CD14-positive monocyte (primary cell): Measurements from ENCODE around the gene PRSS27. TPM values are rescaled to one million over a fixed set of nuclear protein-coding genes. Genes with fewer than 3 reads are reported as not detected.

Experiments used
- DNase-seq, 3 donors: peaks; one replicate each; pipeline ENCODE4 v3.0.0-alpha.2; 2011 to 2022
- H2AFZ ChIP-seq: 2 replicates; pipeline ENCODE4 v1.6.0; 2012; ENCODE audit warnings: mild to moderate bottlenecking, low read depth, low read length, inconsistent platforms; ENCODE audit not compliant: insufficient read depth, poor library complexity, severe bottlenecking
- H3K27ac ChIP-seq, 2 donors: 1 replicate in 1 of 2; 2 replicates in 1 of 2; pipeline ENCODE4 v1.5.1; 2012 to 2013; ENCODE audit warnings: low read length in 2 of 2, control low read depth in 1 of 2, inconsistent platforms in 1 of 2, low read depth in 1 of 2, mild to moderate bottlenecking in 1 of 2
- H3K27me3 ChIP-seq, 2 donors: one replicate each; pipeline versions ENCODE4 v1.6.0 to v1.6.1; 2011 to 2013; ENCODE audit warnings: low read length in 2 of 2; ENCODE audit not compliant: control insufficient read depth in 2 of 2, insufficient read depth in 2 of 2
- H3K36me3 ChIP-seq, 2 donors: replicated peaks in 1 of 2; 1 replicate in 1 of 2; 2 replicates in 1 of 2; pipeline versions ENCODE4 v1.5.1 to v1.6.1; 2012 to 2013; ENCODE audit warnings: low read length in 2 of 2, control low read depth in 1 of 2, inconsistent platforms in 1 of 2, mild to moderate bottlenecking in 1 of 2; ENCODE audit not compliant: insufficient read depth in 2 of 2, control insufficient read depth in 1 of 2
- H3K4me1 ChIP-seq, 2 donors: 1 replicate in 1 of 2; 2 replicates in 1 of 2; pipeline versions ENCODE4 v1.5.1 to v1.6.1; 2012 to 2013; ENCODE audit warnings: low read length in 2 of 2, control low read depth in 1 of 2, inconsistent platforms in 1 of 2, mild to moderate bottlenecking in 1 of 2, moderate library complexity in 1 of 2; ENCODE audit not compliant: insufficient read depth in 2 of 2, control insufficient read depth in 1 of 2
- H3K4me2 ChIP-seq: replicated peaks from 2 replicates; pipeline ENCODE3; 2012; ENCODE audit warnings: low read length, moderate library complexity, mild to moderate bottlenecking; ENCODE audit not compliant: poor library complexity, severe bottlenecking; ENCODE audit errors: extremely low read depth
- H3K4me3 ChIP-seq, 3 experiments: fragments of 200-600 bp in 1 of 3; sonication (generic) in 1 of 3; replicated peaks in 1 of 3; 1 replicate in 2 of 3; 2 replicates in 1 of 3; pipeline ENCODE4 v1.5.1; 2011 to 2013; ENCODE audit warnings: low read length in 3 of 3, mild to moderate bottlenecking in 3 of 3, control low read depth in 2 of 3, low read depth in 2 of 3, inconsistent platforms in 1 of 3, moderate library complexity in 1 of 3
- H3K79me2 ChIP-seq: 2 replicates; pipeline ENCODE4 v1.6.0; 2012; ENCODE audit warnings: mild to moderate bottlenecking, control low read depth, inconsistent platforms, low read length, moderate library complexity; ENCODE audit not compliant: insufficient read depth
- H3K9ac ChIP-seq: 2 replicates; pipeline ENCODE4 v1.6.0; 2017; ENCODE audit warnings: low read length, mild to moderate bottlenecking; ENCODE audit not compliant: insufficient read depth, poor library complexity, severe bottlenecking
- H3K9me3 ChIP-seq, 2 donors: replicated peaks in 1 of 2; 1 replicate in 1 of 2; 2 replicates in 1 of 2; pipeline versions ENCODE4 v1.5.1 to v1.6.1; 2012 to 2013; ENCODE audit warnings: low read length in 2 of 2, control low read depth in 1 of 2; ENCODE audit not compliant: control insufficient read depth in 1 of 2, insufficient read depth in 1 of 2
- H4K20me1 ChIP-seq: 2 replicates; pipeline ENCODE4 v1.6.0; 2012; ENCODE audit warnings: mild to moderate bottlenecking, low read length, control low read depth, moderate library complexity; ENCODE audit not compliant: insufficient read depth
- H3K27ac Mint-ChIP-seq, 7 donors: one replicate each; pipeline ENCODE4 v1.8.0; 2020; ENCODE audit warnings: mild to moderate bottlenecking in 7 of 7, mixed read lengths in 7 of 7, moderate library complexity in 6 of 7, inconsistent platforms in 2 of 7
- H3K27me3 Mint-ChIP-seq, 3 donors: one replicate each; pipeline ENCODE4 v1.8.0; 2021 to 2022; ENCODE audit warnings: low read depth in 3 of 3, mild to moderate bottlenecking in 3 of 3, mixed read lengths in 3 of 3, moderate library complexity in 3 of 3, inconsistent platforms in 1 of 3
- H3K36me3 Mint-ChIP-seq, 2 donors: one replicate each; pipeline ENCODE4 v1.8.0; 2020; ENCODE audit warnings: mixed read lengths in 2 of 2, inconsistent platforms in 1 of 2, mild to moderate bottlenecking in 1 of 2
- H3K4me1 Mint-ChIP-seq: one replicate; pipeline ENCODE4 v1.8.0; 2020; ENCODE audit warnings: mild to moderate bottlenecking, mixed read lengths
- H3K4me3 Mint-ChIP-seq, 2 donors: one replicate each; pipeline ENCODE4 v1.8.0; 2020; ENCODE audit warnings: mild to moderate bottlenecking in 2 of 2, mixed read lengths in 2 of 2, moderate library complexity in 1 of 2
- H3K9me3 Mint-ChIP-seq, 7 donors: one replicate each; pipeline ENCODE4 v1.8.0; 2020 to 2022; ENCODE audit warnings: mixed read lengths in 7 of 7, mild to moderate bottlenecking in 6 of 7, moderate library complexity in 6 of 7, inconsistent platforms in 2 of 7
- WGBS: methylation state at CpG from one replicate; pipeline ENCODE4 v1.1.5; 2013; ENCODE audit warnings: missing lambda C conversion rate; ENCODE audit not compliant: insufficient coverage; 5-methylcytosine and 5-hydroxymethylcytosine counted together
- intact Hi-C, 2 donors: fragments of 100-400 bp; cut with micrococcal nuclease; formaldehyde crosslinking; loops; one replicate each; pipeline versions ENCODE4 v1.15.0 to v1.15.1; 2023
- polyA plus RNA-seq, 3 donors: library from polyadenylated mRNA; depleted of rRNA in 1 of 3; unstranded in 2 of 3; stranded (reverse) in 1 of 3; fragments of 300-500 nt in 2 of 3; fragments of >200 nt in 1 of 3; fragmentation: Illumina TruSeq in 2 of 3; gene quantifications; 1 replicate in 2 of 3; 2 replicates in 1 of 3; pipeline ENCODE4 v1.2.3, GENCODE V29; 2012 to 2021
- TF ChIP-seq, protein P1 (sequence below): fragments of 200-600 bp; IDR thresholded peaks from one replicate; pipeline ENCODE4 v1.8.0; 2022; ENCODE audit warnings: antibody characterized with exemption, mild to moderate bottlenecking

Gene PRSS27
- polyA plus RNA-seq, 3 donors, result 1.1 TPM; not detected in 2

DNA sequence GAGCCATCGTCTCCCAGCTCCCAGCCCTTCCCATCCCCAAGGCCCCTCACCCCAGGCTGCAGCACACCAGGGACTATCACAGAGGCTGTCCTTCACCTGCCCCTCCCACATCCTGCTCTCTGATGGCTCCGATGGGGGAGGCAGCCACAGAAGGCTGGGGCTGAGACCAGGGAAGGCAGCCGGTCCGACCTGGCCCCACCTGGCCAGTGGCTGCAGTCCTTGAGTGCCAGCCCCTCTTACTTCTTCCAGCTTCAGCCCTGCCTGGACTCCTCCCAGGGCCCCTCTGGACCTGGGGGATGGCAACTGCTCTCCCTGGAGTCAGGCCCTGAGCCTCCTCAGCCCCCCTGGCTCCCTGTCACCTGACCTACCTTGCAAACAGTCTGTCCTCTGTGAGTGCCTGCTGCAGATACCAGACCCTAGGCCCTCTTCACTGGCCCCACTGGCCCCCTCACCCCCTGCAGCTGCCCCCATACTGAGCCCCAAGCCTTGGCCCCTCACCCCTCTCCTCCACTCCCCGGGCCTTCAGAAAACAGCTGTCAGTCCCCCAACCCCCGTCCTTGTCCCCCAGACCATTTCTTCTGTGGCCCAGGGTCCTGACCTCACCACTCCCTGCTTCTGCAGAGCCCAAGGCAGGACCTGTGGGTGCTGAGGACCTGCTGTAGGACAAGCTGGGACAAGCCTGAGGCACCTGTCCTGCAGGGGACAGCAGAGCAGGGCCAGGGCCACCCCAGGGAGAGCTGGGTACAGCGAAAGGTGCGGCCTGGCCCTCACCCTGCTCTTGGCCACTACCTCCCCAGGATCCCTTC, 19.8 kb upstream of the PRSS27 start:
- Mint-ChIP-seq H3K27me3 (peaks cover 0 to 3% (median 2%) of the 10 kb centered on the region in 3 donors), H3K4me3 (no peak overlapping the region), H3K9me3 (no peaks in the 10 kb centered on the region), H3K4me1 (peaks cover 2% of the 10 kb centered on the region), H3K36me3 (no peaks in the 10 kb centered on the region), H3K27ac (no peak overlapping the region)
- TF ChIP-seq, protein P1, sequence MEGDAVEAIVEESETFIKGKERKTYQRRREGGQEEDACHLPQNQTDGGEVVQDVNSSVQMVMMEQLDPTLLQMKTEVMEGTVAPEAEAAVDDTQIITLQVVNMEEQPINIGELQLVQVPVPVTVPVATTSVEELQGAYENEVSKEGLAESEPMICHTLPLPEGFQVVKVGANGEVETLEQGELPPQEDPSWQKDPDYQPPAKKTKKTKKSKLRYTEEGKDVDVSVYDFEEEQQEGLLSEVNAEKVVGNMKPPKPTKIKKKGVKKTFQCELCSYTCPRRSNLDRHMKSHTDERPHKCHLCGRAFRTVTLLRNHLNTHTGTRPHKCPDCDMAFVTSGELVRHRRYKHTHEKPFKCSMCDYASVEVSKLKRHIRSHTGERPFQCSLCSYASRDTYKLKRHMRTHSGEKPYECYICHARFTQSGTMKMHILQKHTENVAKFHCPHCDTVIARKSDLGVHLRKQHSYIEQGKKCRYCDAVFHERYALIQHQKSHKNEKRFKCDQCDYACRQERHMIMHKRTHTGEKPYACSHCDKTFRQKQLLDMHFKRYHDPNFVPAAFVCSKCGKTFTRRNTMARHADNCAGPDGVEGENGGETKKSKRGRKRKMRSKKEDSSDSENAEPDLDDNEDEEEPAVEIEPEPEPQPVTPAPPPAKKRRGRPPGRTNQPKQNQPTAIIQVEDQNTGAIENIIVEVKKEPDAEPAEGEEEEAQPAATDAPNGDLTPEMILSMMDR, result no peak
- H3K4me1 ChIP-seq, result no peaks in the 10 kb centered on the region
- no peaks in the 10 kb centered on the region for H3K9me3 ChIP-seq
- H3K4me3 ChIP-seq, result no peak overlapping the region
- no peaks in the 10 kb centered on the region for H3K36me3 ChIP-seq
- H3K79me2 ChIP-seq, result no peaks in the 10 kb centered on the region
- intact Hi-C loops, result no loop called here
- DNase-seq, result no peak
- H2AFZ ChIP-seq, result no peak overlapping the region
- no peak overlapping the region for H3K27ac ChIP-seq
- no peak overlapping the region for H3K4me2 ChIP-seq
- no peaks in the 10 kb centered on the region for H4K20me1 ChIP-seq
- 84% methylated on average over 6 of the region's 8 CpGs for WGBS
- H3K9ac ChIP-seq, result no peak overlapping the region
- no peaks in the 10 kb centered on the region for H3K27me3 ChIP-seq

DNA sequence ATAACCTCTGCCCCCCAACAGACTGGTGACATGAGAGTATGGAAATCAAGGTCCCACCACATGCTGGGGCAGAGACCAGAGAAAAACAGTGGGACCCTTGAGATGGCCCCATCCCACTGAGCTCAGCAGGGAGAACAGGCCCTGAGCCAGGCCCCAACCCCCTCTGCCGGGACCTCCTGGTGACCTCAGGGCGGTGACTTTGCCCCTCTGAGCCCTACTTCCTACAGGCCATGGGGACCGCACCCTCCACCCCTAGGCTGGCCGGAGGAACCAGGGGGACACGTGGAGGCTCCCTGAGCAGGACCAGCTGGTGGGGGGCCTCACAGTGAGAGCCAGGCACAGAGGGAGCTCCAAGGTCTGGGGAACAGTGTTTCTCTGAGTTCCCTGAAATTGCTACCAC, 18.6 kb upstream of the PRSS27 start:
- no peak overlapping the region for H3K4me3 Mint-ChIP-seq
- intact Hi-C loops, result no loop called here
- H3K27ac Mint-ChIP-seq, result no peak overlapping the region
- no peaks in the 10 kb centered on the region for H3K36me3 ChIP-seq
- no peak for DNase-seq
- no peaks in the 10 kb centered on the region for H3K9me3 Mint-ChIP-seq
- TF ChIP-seq, protein P1, result no peak
- no peak overlapping the region for H3K27ac ChIP-seq
- no peaks in the 10 kb centered on the region for H3K36me3 Mint-ChIP-seq
- H3K79me2 ChIP-seq, result no peaks in the 10 kb centered on the region
- H3K9ac ChIP-seq, result no peak overlapping the region
- no peak overlapping the region for H2AFZ ChIP-seq
- no peaks in the 10 kb centered on the region for H4K20me1 ChIP-seq
- no peaks in the 10 kb centered on the region for H3K9me3 ChIP-seq
- H3K4me2 ChIP-seq, result no peak overlapping the region
- peaks cover 3% of the 10 kb centered on the region for H3K4me1 Mint-ChIP-seq
- WGBS, result 93% methylated on average over 3 of the region's 5 CpGs
- H3K27me3 ChIP-seq, result no peaks in the 10 kb centered on the region
- peaks cover 0 to 5% (median 2%) of the 10 kb centered on the region in 3 donors for H3K27me3 Mint-ChIP-seq
- no peak overlapping the region for H3K4me3 ChIP-seq
- no peaks in the 10 kb centered on the region for H3K4me1 ChIP-seq
